ENCODE data around the gene ISM1. TPM values are rescaled to one million over a fixed set of nuclear protein-coding genes. Genes with fewer than 3 reads are reported as not detected.
A peak's percentile ranks its signal among the peaks of the same experiment; 100 is the strongest.

The ISM1 gene
- total and polyA plus RNA-seq, 7 donors = 0.60 to 3.3 (median 1.5) TPM; not detected in 1

DNA sequence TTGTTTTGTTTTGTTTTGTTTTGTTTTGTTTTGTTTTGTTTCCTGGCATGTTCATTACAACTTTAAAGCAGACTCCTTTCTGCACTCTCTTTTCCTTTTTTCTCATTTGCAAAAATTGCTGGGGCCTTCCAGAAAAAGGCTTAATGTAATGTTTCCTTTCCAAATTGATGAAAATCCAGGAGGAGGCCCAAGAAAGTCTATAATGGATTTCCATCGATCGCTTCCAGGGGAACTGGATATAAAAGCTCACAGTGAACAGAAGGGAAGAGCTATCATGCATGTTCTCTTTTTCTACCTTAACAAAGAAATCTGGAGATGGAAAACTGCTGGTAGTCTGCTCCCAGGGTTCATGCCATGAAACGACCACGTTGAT lies 28.7 kb downstream of the ISM1 start:
- no peaks in the 10 kb centered on the region for H3K27me3 ChIP-seq
- intact Hi-C loops (cut with DNase I) = loop anchor here (10.0 kb wide), 1 partner anchor 55 kb away; no protein-coding TSS in a partner anchor
- no peak for TF ChIP-seq EP300 (IDR thresholded peaks at IDR 0.05)
- TF ChIP-seq POLR2A (IDR thresholded peaks at IDR 0.05) = no peak
- TF ChIP-seq, protein P1, sequence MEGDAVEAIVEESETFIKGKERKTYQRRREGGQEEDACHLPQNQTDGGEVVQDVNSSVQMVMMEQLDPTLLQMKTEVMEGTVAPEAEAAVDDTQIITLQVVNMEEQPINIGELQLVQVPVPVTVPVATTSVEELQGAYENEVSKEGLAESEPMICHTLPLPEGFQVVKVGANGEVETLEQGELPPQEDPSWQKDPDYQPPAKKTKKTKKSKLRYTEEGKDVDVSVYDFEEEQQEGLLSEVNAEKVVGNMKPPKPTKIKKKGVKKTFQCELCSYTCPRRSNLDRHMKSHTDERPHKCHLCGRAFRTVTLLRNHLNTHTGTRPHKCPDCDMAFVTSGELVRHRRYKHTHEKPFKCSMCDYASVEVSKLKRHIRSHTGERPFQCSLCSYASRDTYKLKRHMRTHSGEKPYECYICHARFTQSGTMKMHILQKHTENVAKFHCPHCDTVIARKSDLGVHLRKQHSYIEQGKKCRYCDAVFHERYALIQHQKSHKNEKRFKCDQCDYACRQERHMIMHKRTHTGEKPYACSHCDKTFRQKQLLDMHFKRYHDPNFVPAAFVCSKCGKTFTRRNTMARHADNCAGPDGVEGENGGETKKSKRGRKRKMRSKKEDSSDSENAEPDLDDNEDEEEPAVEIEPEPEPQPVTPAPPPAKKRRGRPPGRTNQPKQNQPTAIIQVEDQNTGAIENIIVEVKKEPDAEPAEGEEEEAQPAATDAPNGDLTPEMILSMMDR (IDR thresholded peaks at IDR 0.05) = no peak
- no peak overlapping the region for H3K4me3 ChIP-seq
- no peaks in the 10 kb centered on the region for H3K9me3 ChIP-seq
- no peak for DNase-seq
- no peaks in the 10 kb centered on the region for H3K36me3 ChIP-seq
- H3K27ac ChIP-seq = peak overlapping the region in 1 of 4 donors; percentile 3
- H3K4me1 ChIP-seq = peaks cover 0 to 7% (median 5%) of the 10 kb centered on the region in 4 donors
- 80 to 87% methylated on average over 4 of the region's 4 CpGs for WGBS, 2 donors

DNA sequence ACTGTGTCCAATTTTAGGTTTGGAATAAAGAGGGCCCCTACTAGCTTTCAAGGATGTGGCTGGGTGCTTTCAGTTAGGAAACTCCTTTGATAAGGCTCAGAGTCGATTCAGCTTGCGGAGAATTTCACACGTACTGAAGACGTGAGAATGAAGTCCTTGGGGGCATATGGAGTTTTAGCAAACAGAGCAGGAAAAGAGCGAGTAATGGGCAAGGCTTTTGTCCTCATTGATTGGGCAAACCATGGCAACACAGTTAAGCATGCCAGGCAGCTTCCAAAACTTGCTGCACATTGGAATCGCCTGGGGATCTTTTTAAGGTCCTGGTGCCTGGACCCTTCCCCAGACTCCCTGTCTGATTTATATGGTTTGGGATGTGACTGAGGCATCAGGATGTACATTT lies 29.2 kb downstream of the ISM1 start:
- no peak for TF ChIP-seq POLR2AphosphoS5 (IDR thresholded peaks at IDR 0.05)
- Histone ChIP-seq H3K4me3 (no peak overlapping the region), H3K27me3 (no peaks in the 10 kb centered on the region), H3K9me3 (no peaks in the 10 kb centered on the region), H3K36me3 (no peaks in the 10 kb centered on the region), H3K4me1 (peaks cover 0 to 7% (median 5%) of the 10 kb centered on the region in 4 donors), H3K27ac (no peak overlapping the region)
- WGBS, 2 donors = 91 to 95% methylated on average over 6 of the region's 6 CpGs
- no peak for DNase-seq
- intact Hi-C loops (cut with DNase I) = loop anchor here (10.0 kb wide), 1 partner anchor 55 kb away; no protein-coding TSS in a partner anchor

DNA sequence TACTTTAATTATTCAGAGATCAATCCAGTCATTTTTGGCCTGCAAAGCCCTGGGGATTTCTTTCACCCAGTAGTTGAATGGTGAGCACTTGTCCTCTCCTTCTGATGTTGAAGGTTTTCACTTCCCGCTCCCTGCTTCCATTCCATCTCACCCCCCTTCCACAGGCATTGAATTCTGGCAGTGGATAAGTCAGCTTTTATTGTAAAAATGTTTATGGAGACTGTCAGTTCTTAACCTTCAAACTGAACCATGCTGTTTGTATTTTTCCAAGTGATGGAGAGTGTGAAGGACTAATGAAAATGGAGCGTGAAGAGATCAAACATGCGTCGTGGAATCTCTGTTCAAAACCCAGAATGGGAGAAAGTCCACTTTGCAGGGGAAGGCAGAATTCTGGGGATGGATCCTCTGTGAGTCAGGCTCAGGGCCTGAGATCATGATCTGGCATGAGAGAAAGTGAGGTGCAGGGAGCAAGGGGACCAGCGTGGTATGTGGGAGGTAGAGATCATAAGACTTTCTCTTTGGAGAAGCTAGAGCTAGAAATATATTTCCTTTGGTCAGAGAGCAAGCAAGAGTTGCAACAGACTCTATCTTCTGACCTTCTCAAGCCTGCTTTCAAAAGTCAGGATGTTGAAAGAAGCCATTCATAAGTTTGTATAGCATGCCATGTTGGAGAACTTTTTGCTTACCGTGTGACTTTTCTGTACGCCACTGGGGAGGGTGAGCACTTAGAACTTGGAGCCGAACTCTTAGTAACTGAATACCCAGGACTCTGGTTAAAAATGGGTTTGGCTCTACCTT lies 30.2 kb downstream of the ISM1 start:
- Histone ChIP-seq H3K4me3 (no peak overlapping the region), H3K9me3 (no peaks in the 10 kb centered on the region), H3K27ac (no peak overlapping the region), H3K4me1 (peaks cover 0 to 7% (median 5%) of the 10 kb centered on the region in 4 donors), H3K36me3 (no peaks in the 10 kb centered on the region), H3K27me3 (no peaks in the 10 kb centered on the region)
- WGBS, 2 donors = 90 to 95% methylated on average over 8 of the region's 8 CpGs
- TF ChIP-seq EP300 (IDR thresholded peaks at IDR 0.05) (no peak), POLR2AphosphoS5 (IDR thresholded peaks at IDR 0.05) (no peak), POLR2A (IDR thresholded peaks at IDR 0.05) (no peak)
- TF ChIP-seq, protein P1 (IDR thresholded peaks at IDR 0.05) = no peak
- DNase-seq = no peak
- intact Hi-C loops (cut with DNase I) = loop anchor here (10.0 kb wide), 1 partner anchor 57 kb away; no protein-coding TSS in a partner anchor

DNA sequence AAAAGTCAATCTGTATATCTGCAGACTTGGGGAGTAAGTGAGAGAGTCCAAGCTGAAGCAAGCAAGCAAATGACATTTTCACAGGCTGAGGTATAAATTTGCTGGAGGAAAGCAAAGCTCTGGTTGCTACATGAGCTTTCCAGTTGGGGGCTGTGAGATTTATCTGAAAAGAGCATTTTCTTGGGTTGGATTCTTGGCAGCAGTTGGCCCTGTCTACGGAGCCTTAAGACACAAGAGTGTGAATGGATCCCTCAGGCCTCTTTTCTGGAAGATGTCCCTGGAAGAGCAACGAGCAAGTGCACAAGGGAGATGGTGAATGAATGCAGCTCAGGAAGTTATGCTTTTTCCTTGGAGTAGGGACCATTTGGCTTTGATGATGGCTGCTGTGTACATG lies 30.8 kb downstream of the ISM1 start:
- Histone ChIP-seq H3K36me3 (no peaks in the 10 kb centered on the region), H3K27me3 (no peaks in the 10 kb centered on the region), H3K4me1 (peaks cover 0 to 7% (median 5%) of the 10 kb centered on the region in 4 donors), H3K9me3 (no peaks in the 10 kb centered on the region), H3K27ac (no peak overlapping the region), H3K4me3 (no peak overlapping the region)
- TF ChIP-seq, protein P1 (IDR thresholded peaks at IDR 0.05) = no peak
- no peak for TF ChIP-seq POLR2AphosphoS5 (IDR thresholded peaks at IDR 0.05)
- no peak for TF ChIP-seq POLR2A (IDR thresholded peaks at IDR 0.05)
- TF ChIP-seq EP300 (IDR thresholded peaks at IDR 0.05) = no peak
- DNase-seq = no peak
- 79 to 92% methylated on average over 2 of the region's 2 CpGs for WGBS, 2 donors
- intact Hi-C loops (cut with DNase I) = loop anchor here (10.0 kb wide), 1 partner anchor 57 kb away; no protein-coding TSS in a partner anchor

DNA sequence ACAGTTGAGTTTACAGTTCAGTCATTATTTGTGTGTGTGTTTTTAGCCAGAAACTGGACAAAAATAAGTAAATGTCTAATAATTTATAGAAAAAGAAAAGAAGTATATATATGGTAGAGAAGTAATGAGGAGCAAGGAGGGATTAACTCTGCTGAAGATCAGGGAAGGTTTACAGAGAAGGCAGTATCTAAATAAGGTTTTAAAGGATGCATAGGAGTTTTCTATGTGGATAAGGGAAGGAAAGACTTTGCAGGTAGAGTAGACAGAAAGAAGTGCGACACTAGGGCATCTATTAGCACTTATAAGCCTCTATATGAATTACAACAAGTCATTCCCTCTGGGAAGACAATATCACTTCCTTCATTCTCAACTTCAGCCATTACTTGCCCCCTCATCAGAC lies 34.3 kb downstream of the ISM1 start:
- Histone ChIP-seq H3K36me3 (no peaks in the 10 kb centered on the region), H3K9me3 (no peaks in the 10 kb centered on the region), H3K4me3 (no peak overlapping the region), H3K4me1 (no peaks in the 10 kb centered on the region), H3K27ac (no peak overlapping the region), H3K27me3 (no peaks in the 10 kb centered on the region)
- WGBS, 2 donors = 91 to 93% methylated on average over 1 of the region's 1 CpG
- intact Hi-C loops (cut with DNase I) = loop anchor here (10.0 kb wide), 1 partner anchor 61 kb away; no protein-coding TSS in a partner anchor
- DNase-seq = no peak
- no peak for TF ChIP-seq POLR2A (IDR thresholded peaks at IDR 0.05)
